NCI-H1417 treated with DMSO at 0.1 percent for 48 hours (cell line): ENCODE results near the gene MRGPRX3.

Source experiments
- DNase-seq: peaks from one replicate; lab custom pipeline; 2025; lab: John Stamatoyannopoulos, UW

MRGPRX3 gene

GRCh38 chr11:18168372-18168771 is 36.0 kb downstream of the MRGPRX3 start:
- no peak for DNase-seq

GRCh38 chr11:18171377-18172000 is 39.1 kb downstream of the MRGPRX3 start:
- no peak for DNase-seq

GRCh38 chr11:18172666-18173065 is 40.3 kb downstream of the MRGPRX3 start, which contains the start of gene MRGPRX4:
Gene MRGPRX4 (plus strand): TSS chr11:18172837. CDS start chr11:18173257, 420 bp downstream.
- no peak for DNase-seq

GRCh38 chr11:18173225-18173866 is 41.0 kb downstream of the MRGPRX3 start:
- no peak for DNase-seq
